Measurements from ENCODE around the gene ITGB5. TPM values are rescaled to one million over a fixed set of nuclear protein-coding genes. Genes with fewer than 3 reads are reported as not detected.
"Not testable (repeated sequence)": the region's sequence is repeated elsewhere in the genome, so short reads cannot be mapped to it uniquely, and the experiment has no call there.

The ITGB5 gene
- total RNA-seq, 1 donor from 2014 or later: 95.1 TPM

- ATAC-seq (no peak), DNase-seq (no peak)
- intact Hi-C loops (cut with DNase I): no loop called here
- H3K27me3 ChIP-seq: no peaks in the 10 kb centered on the region
- no peak for TF ChIP-seq CTCF (IDR thresholded peaks at IDR 0.05)
- peak overlapping the region; percentile 59 for H3K27ac ChIP-seq
- H3K36me3 ChIP-seq: no peaks in the 10 kb centered on the region
- H3K9me3 ChIP-seq: no peaks in the 10 kb centered on the region
- H3K4me1 ChIP-seq: peaks cover 42% of the 10 kb centered on the region
- no peak overlapping the region for H3K4me3 ChIP-seq
These were observed 54.1 kb downstream of the ITGB5 start for GRCh38 chr3:124832782-124833709.

- Histone ChIP-seq H3K36me3 (no peaks in the 10 kb centered on the region), H3K9me3 (no peaks in the 10 kb centered on the region), H3K27me3 (no peaks in the 10 kb centered on the region), H3K27ac (peak overlapping the region; percentile 59), H3K4me1 (peaks cover 33% of the 10 kb centered on the region), H3K4me3 (no peak overlapping the region)
- no peak for TF ChIP-seq CTCF (IDR thresholded peaks at IDR 0.05)
- no peak for DNase-seq
- no peak for ATAC-seq
- intact Hi-C loops (cut with DNase I): no loop called here
These were observed 55.5 kb downstream of the ITGB5 start for GRCh38 chr3:124831628-124832199.

GRCh38 chr3:124829819-124830554, 57.2 kb downstream of the ITGB5 start:
- Histone ChIP-seq H3K9me3 (no peaks in the 10 kb centered on the region), H3K4me3 (no peak overlapping the region), H3K36me3 (no peaks in the 10 kb centered on the region), H3K4me1 (peaks cover 20% of the 10 kb centered on the region), H3K27me3 (no peaks in the 10 kb centered on the region), H3K27ac (peak overlapping the region; percentile 39)
- intact Hi-C loops (cut with DNase I): no loop called here
- DNase-seq (no peak), ATAC-seq (peak; percentile 87)
- TF ChIP-seq CTCF (IDR thresholded peaks at IDR 0.05): no peak

GRCh38 chr3:124829178-124829818, 57.9 kb downstream of the ITGB5 start:
- Histone ChIP-seq H3K9me3 (no peaks in the 10 kb centered on the region), H3K36me3 (no peaks in the 10 kb centered on the region), H3K4me3 (no peak overlapping the region), H3K27me3 (no peaks in the 10 kb centered on the region), H3K27ac (peak overlapping the region; percentile 39), H3K4me1 (peaks cover 15% of the 10 kb centered on the region)
- no peak for TF ChIP-seq CTCF (IDR thresholded peaks at IDR 0.05)
- ATAC-seq: peak; percentile 32
- DNase-seq: no peak
- intact Hi-C loops (cut with DNase I): no loop called here

GRCh38 chr3:124827476-124828206, 59.5 kb downstream of the ITGB5 start:
- H3K27me3 ChIP-seq; H3K27ac ChIP-seq; H3K9me3 ChIP-seq; H3K4me3 ChIP-seq; ATAC-seq; H3K36me3 ChIP-seq; intact Hi-C loops (cut with DNase I); H3K4me1 ChIP-seq; DNase-seq: not testable (repeated sequence)
